Testis (tissue), 3 donors: ENCODE results near the gene P3H2. TPM values are rescaled to one million over a fixed set of nuclear protein-coding genes. Genes with fewer than 3 reads are reported as not detected.
"Not testable (repeated sequence)": the region's sequence is repeated elsewhere in the genome, so short reads cannot be mapped to it uniquely, and the experiment has no call there.

Experiments used
- DNase-seq: peaks from one replicate; pipeline ENCODE4 v3.0.0-alpha.2; 2019
- H3K27ac ChIP-seq, 2 donors: fragments of 200-600 bp; sonication (generic); one replicate each; pipeline ENCODE4 v1.5.1; 2019
- H3K27me3 ChIP-seq: fragments of 200-600 bp; sonication (generic); one replicate; pipeline ENCODE4 v1.5.1; 2019
- H3K36me3 ChIP-seq: fragments of 200-600 bp; sonication (generic); one replicate; pipeline ENCODE4 v1.5.1; 2017; ENCODE audit warnings: low read depth; ENCODE audit errors: missing control alignments
- H3K4me1 ChIP-seq: fragments of 200-600 bp; sonication (generic); one replicate; pipeline ENCODE4 v1.5.1; 2019
- H3K4me3 ChIP-seq, 2 donors: fragments of 200-600 bp; sonication (generic); one replicate each; pipeline ENCODE4 v1.5.1; 2017 to 2019
- H3K9me3 ChIP-seq: fragments of 200-600 bp; sonication (generic); one replicate; pipeline ENCODE4 v1.5.1; 2017
- CTCF ChIP-seq, 3 experiments: fragments of 450-650 bp in 2 of 3; fragments of 200-600 bp in 1 of 3; sonication (generic) in 1 of 3; IDR thresholded peaks; one replicate each; pipeline ENCODE4 v1.5.1; 2016 to 2019; ENCODE audit warnings: antibody characterized with exemption in 3 of 3, mild to moderate bottlenecking in 2 of 3, moderate library complexity in 1 of 3
- POLR2A ChIP-seq: fragments of 450-650 bp; IDR thresholded peaks from one replicate; pipeline ENCODE4 v1.6.1; 2017; ENCODE audit warnings: antibody characterized with exemption, mild to moderate bottlenecking, moderate library complexity
- WGBS, 2 donors: methylation state at CpG; one replicate each; pipeline ENCODE4 v1.1.5; 2018; 5-methylcytosine and 5-hydroxymethylcytosine counted together
- intact Hi-C: fragments of 100-400 bp; cut with DNase I; formaldehyde crosslinking; loops from one replicate; pipeline ENCODE4 v1.15.1; 2023; ENCODE audit warnings: low total_unique reads
- polyA plus RNA-seq: library from polyadenylated mRNA; stranded (reverse); fragments of 350-450 nt; fragmentation: Illumina TruSeq; extraction: RNeasy Lipid Tissue Mini Kit (QIAGEN cat#74804); gene quantifications from one replicate; pipeline ENCODE4 v1.2.3, GENCODE V29; 2014; ENCODE audit warnings: low read depth, low replicate concordance; ENCODE audit not compliant: insufficient read depth
- total RNA-seq, 2 donors: library from RNA; depleted of rRNA; stranded (reverse); fragments of >200 nt; gene quantifications; one replicate each; pipeline ENCODE4 v1.2.3, GENCODE V29; 2016

Gene P3H2
- total and polyA plus RNA-seq, 3 donors from 2014 or later: 7.2 to 11.0 (median 10.1) TPM

- Histone ChIP-seq H3K27me3 (no peaks in the 10 kb centered on the region), H3K4me1 (no peaks in the 10 kb centered on the region), H3K4me3 (no peak overlapping the region), H3K27ac (no peak overlapping the region), H3K36me3 (no peaks in the 10 kb centered on the region), H3K9me3 (no peaks in the 10 kb centered on the region)
- intact Hi-C loops: no loop called here
- no peak for DNase-seq
- no peak for TF ChIP-seq POLR2A
- TF ChIP-seq CTCF (IDR thresholded peaks at IDR 0.05): no peak
- WGBS, 2 donors: 89 to 91% methylated on average over 4 of the region's 4 CpGs
These were observed 46.3 kb upstream of the P3H2 start for GRCh38 chr3:190166948-190167347.

- intact Hi-C loops: no loop called here
- H3K36me3 ChIP-seq: no peaks in the 10 kb centered on the region
- TF ChIP-seq POLR2A (no peak), CTCF (IDR thresholded peaks at IDR 0.05) (no peak)
These were observed 44.6 kb upstream of the P3H2 start for GRCh38 chr3:190165253-190165652.

GRCh38 chr3:190162013-190162412 is 41.3 kb upstream of the P3H2 start:
- WGBS, 2 donors: 87 to 91% methylated on average over 9 of the region's 9 CpGs
- intact Hi-C loops: not testable (repeated sequence)

More at GRCh38 chr3:190165253-190165652, 44.6 kb upstream of the P3H2 start:
- Histone ChIP-seq H3K4me1 (no peaks in the 10 kb centered on the region), H3K27ac (no peak overlapping the region), H3K4me3 (no peak overlapping the region), H3K27me3 (no peaks in the 10 kb centered on the region), H3K9me3 (no peaks in the 10 kb centered on the region)
- no peak for DNase-seq

GRCh38 chr3:190159902-190160435 is 39.3 kb upstream of the P3H2 start:
- DNase-seq: no peak
- 76 to 91% methylated on average over 5 of the region's 5 CpGs for WGBS, 2 donors
- no peak overlapping the region for H3K27ac ChIP-seq
- no peaks in the 10 kb centered on the region for H3K36me3 ChIP-seq
- TF ChIP-seq CTCF (IDR thresholded peaks at IDR 0.05) (no peak), POLR2A (no peak)
- H3K4me1 ChIP-seq: peaks cover 5% of the 10 kb centered on the region
- intact Hi-C loops: no loop called here
- H3K4me3 ChIP-seq: no peak overlapping the region
- H3K9me3 ChIP-seq: no peaks in the 10 kb centered on the region
- H3K27me3 ChIP-seq: no peaks in the 10 kb centered on the region

More at GRCh38 chr3:190162013-190162412, 41.3 kb upstream of the P3H2 start:
- not testable (repeated sequence) for H3K27ac ChIP-seq, H3K36me3 ChIP-seq, H3K4me3 ChIP-seq, H3K4me1 ChIP-seq, H3K27me3 ChIP-seq, H3K9me3 ChIP-seq, DNase-seq

GRCh38 chr3:190158261-190158660 is 37.6 kb upstream of the P3H2 start:
- DNase-seq: no peak
- Histone ChIP-seq H3K4me3 (no peak overlapping the region), H3K4me1 (peaks cover 5% of the 10 kb centered on the region), H3K27me3 (no peaks in the 10 kb centered on the region), H3K36me3 (no peaks in the 10 kb centered on the region), H3K9me3 (no peaks in the 10 kb centered on the region), H3K27ac (no peak overlapping the region)
- WGBS, 2 donors: 43 to 50% methylated on average over 2 of the region's 2 CpGs
- intact Hi-C loops: no loop called here
- TF ChIP-seq POLR2A (no peak), CTCF (IDR thresholded peaks at IDR 0.05) (no peak)
